Measurements from ENCODE around the gene KCNS1. TPM values are rescaled to one million over a fixed set of nuclear protein-coding genes. Genes with fewer than 3 reads are reported as not detected.

The KCNS1 gene
- total RNA-seq, 1 experiment from 2014 or later = 0.98 TPM

DNA sequence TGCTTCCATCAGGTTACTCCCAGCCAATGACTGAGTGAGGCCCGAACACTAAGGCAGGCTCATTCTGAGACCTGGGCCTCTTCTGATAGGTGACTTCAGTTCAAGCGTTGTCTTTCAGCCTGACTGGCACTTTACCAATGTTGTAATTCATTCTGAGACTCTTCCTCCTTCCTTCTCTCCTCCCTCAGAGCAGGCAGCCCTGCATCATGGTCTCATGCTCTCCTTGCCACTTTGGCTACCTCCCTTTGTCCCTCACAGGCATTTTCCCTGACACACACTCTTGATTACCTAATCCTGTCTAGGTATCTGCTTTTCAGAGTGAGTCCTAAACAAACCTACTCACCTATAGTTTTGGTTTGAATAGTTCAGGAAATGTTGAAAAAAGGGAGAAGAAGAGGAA, 36.0 kb upstream of the KCNS1 start:
- Histone ChIP-seq H3K4me2 (ENCODE audit: insufficient read depth, insufficient read length, low read length) (no peak overlapping the region), H3K27ac (ENCODE audit: insufficient read length, low read depth, low read length) (no peak overlapping the region), H3K9ac (ENCODE audit: extremely low read depth, insufficient read length, low read length) (no peak overlapping the region), H3T11ph (ENCODE audit: low read length) (no peak overlapping the region), H2BK15ac (ENCODE audit: low read depth, low read length) (no peak overlapping the region), H3K9me3 (ENCODE audit: control insufficient read depth, low read depth, low read length) (no peaks in the 10 kb centered on the region), H4K5ac (ENCODE audit: insufficient read length, low read depth, low read length) (no peak overlapping the region), H3K23me2 (ENCODE audit: insufficient read length, low read depth, low read length, poor library complexity, severe bottlenecking) (no peaks in the 10 kb centered on the region), H3K23ac (ENCODE audit: insufficient read length, low read depth, low read length) (no peak overlapping the region), H3K14ac (ENCODE audit: insufficient read depth, low read length) (no peak overlapping the region), H3K79me2 (ENCODE audit: insufficient read depth, low read length) (no peaks in the 10 kb centered on the region), H3K4ac (ENCODE audit: low read depth, low read length) (no peak overlapping the region), H2AK5ac (ENCODE audit: insufficient read length, low read length) (no peak overlapping the region), H3K79me1 (ENCODE audit: insufficient read depth, low read depth, low read length, poor library complexity, severe bottlenecking) (no peaks in the 10 kb centered on the region), H2AFZ (ENCODE audit: low read length) (no peak overlapping the region), H4K91ac (ENCODE audit: insufficient read length, low read depth, low read length) (no peak overlapping the region), H3K27me3 (ENCODE audit: insufficient read depth, low read length) (no peaks in the 10 kb centered on the region), H3K4me1 (ENCODE audit: insufficient read depth, low read length) (no peaks in the 10 kb centered on the region), H3K18ac (ENCODE audit: insufficient read length, low read depth, low read length) (no peak overlapping the region), H2BK20ac (ENCODE audit: low read depth, low read length, poor library complexity, severe bottlenecking) (no peak overlapping the region), H4K20me1 (ENCODE audit: control insufficient read depth, insufficient read depth, insufficient read length) (no peaks in the 10 kb centered on the region), H3K56ac (ENCODE audit: insufficient read length, low read depth, low read length) (no peak overlapping the region), H4K8ac (replicated peaks; ENCODE audit: insufficient read length, low read depth, low read length) (no peak overlapping the region), H2BK120ac (ENCODE audit: low read depth, low read length, poor library complexity, severe bottlenecking) (no peak overlapping the region), H2BK12ac (ENCODE audit: insufficient read length, low read depth, low read length) (no peak overlapping the region), H2BK5ac (ENCODE audit: insufficient read length, low read length) (no peak overlapping the region)
- Mint-ChIP-seq H3K27ac (no peak overlapping the region), H3K27me3 (ENCODE audit: low read depth) (peaks cover 6% of the 10 kb centered on the region), H3K9me3 (no peaks in the 10 kb centered on the region), H3K4me1 (no peaks in the 10 kb centered on the region), H3K4me3 (no peak overlapping the region), H3K36me3 (ENCODE audit: insufficient read depth in 1 of 3, low read depth in 3 of 3) (no peaks in the 10 kb centered on the region)
- DNase-seq = no peak
- no CpG with 5 or more reads among the region's 2 CpGs for WGBS (ENCODE audit: extremely low coverage, insufficient read length, low lambda C conversion rate)
- TF ChIP-seq, protein P1, sequence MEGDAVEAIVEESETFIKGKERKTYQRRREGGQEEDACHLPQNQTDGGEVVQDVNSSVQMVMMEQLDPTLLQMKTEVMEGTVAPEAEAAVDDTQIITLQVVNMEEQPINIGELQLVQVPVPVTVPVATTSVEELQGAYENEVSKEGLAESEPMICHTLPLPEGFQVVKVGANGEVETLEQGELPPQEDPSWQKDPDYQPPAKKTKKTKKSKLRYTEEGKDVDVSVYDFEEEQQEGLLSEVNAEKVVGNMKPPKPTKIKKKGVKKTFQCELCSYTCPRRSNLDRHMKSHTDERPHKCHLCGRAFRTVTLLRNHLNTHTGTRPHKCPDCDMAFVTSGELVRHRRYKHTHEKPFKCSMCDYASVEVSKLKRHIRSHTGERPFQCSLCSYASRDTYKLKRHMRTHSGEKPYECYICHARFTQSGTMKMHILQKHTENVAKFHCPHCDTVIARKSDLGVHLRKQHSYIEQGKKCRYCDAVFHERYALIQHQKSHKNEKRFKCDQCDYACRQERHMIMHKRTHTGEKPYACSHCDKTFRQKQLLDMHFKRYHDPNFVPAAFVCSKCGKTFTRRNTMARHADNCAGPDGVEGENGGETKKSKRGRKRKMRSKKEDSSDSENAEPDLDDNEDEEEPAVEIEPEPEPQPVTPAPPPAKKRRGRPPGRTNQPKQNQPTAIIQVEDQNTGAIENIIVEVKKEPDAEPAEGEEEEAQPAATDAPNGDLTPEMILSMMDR (conservative IDR thresholded peaks at IDR 0.05) = no peak
